Measurements from ENCODE around the gene GALNT7. TPM values are rescaled to one million over a fixed set of nuclear protein-coding genes. Genes with fewer than 3 reads are reported as not detected.

Gene GALNT7
- polyA plus RNA-seq, 1 donor from 2014 or later = 15.0 TPM

DNA sequence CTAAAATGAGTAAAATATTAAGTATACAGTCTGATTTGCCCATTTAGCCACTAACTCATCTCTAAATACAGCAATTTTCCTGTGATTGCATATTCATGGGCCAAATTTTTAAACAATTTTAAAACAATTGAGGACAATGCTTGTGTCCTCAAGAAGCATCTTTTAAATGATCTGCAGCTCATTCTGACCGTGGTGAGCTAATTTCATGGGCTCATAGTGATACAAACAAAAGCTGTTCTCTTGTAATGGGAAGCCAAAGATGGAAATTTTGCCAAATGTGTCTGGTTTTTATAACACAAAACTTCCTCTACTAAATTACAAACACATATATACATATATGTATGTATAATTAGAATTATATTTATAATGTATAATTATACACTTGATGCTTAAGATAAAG is 125.8 kb downstream of the GALNT7 start:
- TF ChIP-seq TAF1 (IDR thresholded peaks at IDR 0.05; ENCODE audit: low read depth) (no peak), EP300 (conservative IDR thresholded peaks at IDR 0.05; ENCODE audit: poor library complexity, severe bottlenecking) (no peak), RAD21 (conservative IDR thresholded peaks at IDR 0.05) (no peak), SMC3 (conservative IDR thresholded peaks at IDR 0.05; ENCODE audit: poor library complexity) (no peak)
- TF ChIP-seq, protein P1, sequence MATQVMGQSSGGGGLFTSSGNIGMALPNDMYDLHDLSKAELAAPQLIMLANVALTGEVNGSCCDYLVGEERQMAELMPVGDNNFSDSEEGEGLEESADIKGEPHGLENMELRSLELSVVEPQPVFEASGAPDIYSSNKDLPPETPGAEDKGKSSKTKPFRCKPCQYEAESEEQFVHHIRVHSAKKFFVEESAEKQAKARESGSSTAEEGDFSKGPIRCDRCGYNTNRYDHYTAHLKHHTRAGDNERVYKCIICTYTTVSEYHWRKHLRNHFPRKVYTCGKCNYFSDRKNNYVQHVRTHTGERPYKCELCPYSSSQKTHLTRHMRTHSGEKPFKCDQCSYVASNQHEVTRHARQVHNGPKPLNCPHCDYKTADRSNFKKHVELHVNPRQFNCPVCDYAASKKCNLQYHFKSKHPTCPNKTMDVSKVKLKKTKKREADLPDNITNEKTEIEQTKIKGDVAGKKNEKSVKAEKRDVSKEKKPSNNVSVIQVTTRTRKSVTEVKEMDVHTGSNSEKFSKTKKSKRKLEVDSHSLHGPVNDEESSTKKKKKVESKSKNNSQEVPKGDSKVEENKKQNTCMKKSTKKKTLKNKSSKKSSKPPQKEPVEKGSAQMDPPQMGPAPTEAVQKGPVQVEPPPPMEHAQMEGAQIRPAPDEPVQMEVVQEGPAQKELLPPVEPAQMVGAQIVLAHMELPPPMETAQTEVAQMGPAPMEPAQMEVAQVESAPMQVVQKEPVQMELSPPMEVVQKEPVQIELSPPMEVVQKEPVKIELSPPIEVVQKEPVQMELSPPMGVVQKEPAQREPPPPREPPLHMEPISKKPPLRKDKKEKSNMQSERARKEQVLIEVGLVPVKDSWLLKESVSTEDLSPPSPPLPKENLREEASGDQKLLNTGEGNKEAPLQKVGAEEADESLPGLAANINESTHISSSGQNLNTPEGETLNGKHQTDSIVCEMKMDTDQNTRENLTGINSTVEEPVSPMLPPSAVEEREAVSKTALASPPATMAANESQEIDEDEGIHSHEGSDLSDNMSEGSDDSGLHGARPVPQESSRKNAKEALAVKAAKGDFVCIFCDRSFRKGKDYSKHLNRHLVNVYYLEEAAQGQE (IDR thresholded peaks at IDR 0.05; ENCODE audit: borderline replicate concordance) = no peak
- H2AFZ ChIP-seq (ENCODE audit: low read depth, low read length) = no peak overlapping the region
- H3K27ac ChIP-seq (ENCODE audit: low read length) = no peak overlapping the region
- H3K9me2 ChIP-seq (ENCODE audit: insufficient read depth, low read length) = no peaks in the 10 kb centered on the region
- no peaks in the 10 kb centered on the region for H3K36me3 ChIP-seq (ENCODE audit: insufficient read depth, low read length)
- no peak overlapping the region for H3K4me2 ChIP-seq (ENCODE audit: low read length)
- H3F3A ChIP-seq (ENCODE audit: insufficient read depth, low read length, poor library complexity, severe bottlenecking) = no peaks in the 10 kb centered on the region
- H3K9ac ChIP-seq (ENCODE audit: low read length) = no peak overlapping the region
- no peak overlapping the region for H3K4me3 ChIP-seq (ENCODE audit: low read length)
- no peaks in the 10 kb centered on the region for H3K79me2 ChIP-seq (replicated peaks; ENCODE audit: insufficient read depth, low read length)
- H4K20me1 ChIP-seq (ENCODE audit: insufficient read depth) = no peaks in the 10 kb centered on the region
- H3K9me3 ChIP-seq (ENCODE audit: low read length) = no peaks in the 10 kb centered on the region
- no peaks in the 10 kb centered on the region for H3K27me3 ChIP-seq (ENCODE audit: insufficient read depth, low read depth, low read length)

DNA sequence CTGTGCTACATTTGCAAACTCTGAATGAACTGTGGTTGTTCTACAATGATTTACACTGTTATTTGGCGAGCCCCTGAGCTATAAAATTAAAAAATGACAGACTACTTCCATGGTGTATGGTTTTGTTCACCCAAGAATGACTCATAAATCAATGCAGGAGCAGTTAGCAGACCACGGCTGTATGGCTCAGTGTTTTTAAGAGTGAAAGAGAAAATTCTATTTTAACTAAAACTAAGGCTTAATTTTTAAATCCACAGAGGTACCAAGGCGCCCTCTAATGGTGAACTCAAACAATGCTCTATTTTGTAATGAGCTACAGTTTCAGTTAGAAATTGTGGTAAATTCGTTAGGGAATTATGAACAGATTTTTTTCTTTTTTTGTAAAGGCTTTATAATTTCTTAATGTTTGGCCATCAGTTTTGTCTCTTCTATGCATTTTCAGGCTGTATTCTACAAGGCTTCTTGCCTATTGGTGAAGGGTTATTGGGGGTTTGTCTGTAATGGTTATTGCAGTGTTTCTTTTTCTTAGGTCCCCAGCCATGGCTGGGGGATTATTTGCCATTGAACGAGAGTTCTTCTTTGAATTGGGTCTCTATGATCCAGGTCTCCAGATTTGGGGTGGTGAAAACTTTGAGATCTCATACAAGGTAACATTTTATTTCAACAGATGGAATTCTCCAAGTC is 133.0 kb downstream of the GALNT7 start:
- H3K79me2 ChIP-seq (replicated peaks; ENCODE audit: insufficient read depth, low read length) = no peaks in the 10 kb centered on the region
- TF ChIP-seq TAF1 (IDR thresholded peaks at IDR 0.05; ENCODE audit: low read depth) = no peak
- no peak for TF ChIP-seq EZH2 (IDR thresholded peaks at IDR 0.05; ENCODE audit: borderline replicate concordance, insufficient read depth, low read length, poor library complexity, severe bottlenecking)
- peak; percentile 64 for TF ChIP-seq SMC3 (conservative IDR thresholded peaks at IDR 0.05; ENCODE audit: poor library complexity)
- TF ChIP-seq, protein P1 (IDR thresholded peaks at IDR 0.05; ENCODE audit: borderline replicate concordance) = no peak
- no peak for TF ChIP-seq EP300 (conservative IDR thresholded peaks at IDR 0.05; ENCODE audit: poor library complexity, severe bottlenecking)
- no peak for TF ChIP-seq POLR2AphosphoS5 (IDR thresholded peaks at IDR 0.05)
- TF ChIP-seq RAD21 (conservative IDR thresholded peaks at IDR 0.05) = peak; percentile 65
- TF ChIP-seq MXI1 (conservative IDR thresholded peaks at IDR 0.05; ENCODE audit: poor library complexity, severe bottlenecking) = no peak
- TF ChIP-seq, protein P2, sequence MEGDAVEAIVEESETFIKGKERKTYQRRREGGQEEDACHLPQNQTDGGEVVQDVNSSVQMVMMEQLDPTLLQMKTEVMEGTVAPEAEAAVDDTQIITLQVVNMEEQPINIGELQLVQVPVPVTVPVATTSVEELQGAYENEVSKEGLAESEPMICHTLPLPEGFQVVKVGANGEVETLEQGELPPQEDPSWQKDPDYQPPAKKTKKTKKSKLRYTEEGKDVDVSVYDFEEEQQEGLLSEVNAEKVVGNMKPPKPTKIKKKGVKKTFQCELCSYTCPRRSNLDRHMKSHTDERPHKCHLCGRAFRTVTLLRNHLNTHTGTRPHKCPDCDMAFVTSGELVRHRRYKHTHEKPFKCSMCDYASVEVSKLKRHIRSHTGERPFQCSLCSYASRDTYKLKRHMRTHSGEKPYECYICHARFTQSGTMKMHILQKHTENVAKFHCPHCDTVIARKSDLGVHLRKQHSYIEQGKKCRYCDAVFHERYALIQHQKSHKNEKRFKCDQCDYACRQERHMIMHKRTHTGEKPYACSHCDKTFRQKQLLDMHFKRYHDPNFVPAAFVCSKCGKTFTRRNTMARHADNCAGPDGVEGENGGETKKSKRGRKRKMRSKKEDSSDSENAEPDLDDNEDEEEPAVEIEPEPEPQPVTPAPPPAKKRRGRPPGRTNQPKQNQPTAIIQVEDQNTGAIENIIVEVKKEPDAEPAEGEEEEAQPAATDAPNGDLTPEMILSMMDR (IDR thresholded peaks at IDR 0.05; ENCODE audit: poor library complexity, severe bottlenecking) = peak; percentile 68

More for the DNA sequence above, 133.0 kb downstream of the GALNT7 start:
- H4K20me1 ChIP-seq (ENCODE audit: insufficient read depth) = no peaks in the 10 kb centered on the region
- H3K4me3 ChIP-seq (ENCODE audit: low read length) = no peak overlapping the region
- H3K36me3 ChIP-seq (ENCODE audit: insufficient read depth, low read length) = no peaks in the 10 kb centered on the region
- no peak overlapping the region for H3K9ac ChIP-seq (ENCODE audit: low read length)
- H3K9me2 ChIP-seq (ENCODE audit: insufficient read depth, low read length) = no peaks in the 10 kb centered on the region
- no peaks in the 10 kb centered on the region for H3K9me3 ChIP-seq (ENCODE audit: low read length)
- no peak overlapping the region for H3K27ac ChIP-seq (ENCODE audit: low read length)
- no peaks in the 10 kb centered on the region for H3F3A ChIP-seq (ENCODE audit: insufficient read depth, low read length, poor library complexity, severe bottlenecking)
- no peaks in the 10 kb centered on the region for H3K27me3 ChIP-seq (ENCODE audit: insufficient read depth, low read depth, low read length)
- H2AFZ ChIP-seq (ENCODE audit: low read depth, low read length) = no peak overlapping the region
- no peak overlapping the region for H3K4me2 ChIP-seq (ENCODE audit: low read length)

Data from neural cell (in vitro differentiated cells).